GM18861 (cell line): ENCODE results near the gene ACTN2.

ENCODE experiments used
- ATAC-seq: cut with Tn5 transposase; IDR thresholded peaks from one replicate; pipeline ENCODE4 v1.9.1; 2021; ENCODE audit not compliant: unreplicated experiment

ACTN2 gene

GRCh38 chr1:236689713-236690569, 3.6 kb downstream of the ACTN2 start:
- ATAC-seq: no peak

DNA sequence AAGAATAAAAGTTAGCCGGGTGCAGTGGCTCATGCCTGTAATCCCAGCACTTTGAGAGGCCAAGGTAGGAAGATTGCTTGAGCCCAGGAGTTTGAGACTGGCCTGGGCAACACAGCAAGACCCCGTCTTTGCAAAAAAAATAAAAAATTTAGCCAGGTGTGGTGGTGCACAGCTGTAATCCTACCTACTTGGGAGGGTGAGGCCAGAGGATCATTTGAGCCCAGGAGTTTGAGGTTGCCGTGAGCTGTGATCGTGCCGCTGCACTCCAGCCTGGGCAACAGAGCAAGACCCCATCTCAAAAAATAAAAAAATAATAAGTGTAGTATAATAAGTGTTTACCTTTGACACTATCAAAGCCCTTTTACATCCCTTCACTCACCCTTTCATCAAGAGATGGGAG, 5.0 kb downstream of the ACTN2 start:
- no peak for ATAC-seq

DNA sequence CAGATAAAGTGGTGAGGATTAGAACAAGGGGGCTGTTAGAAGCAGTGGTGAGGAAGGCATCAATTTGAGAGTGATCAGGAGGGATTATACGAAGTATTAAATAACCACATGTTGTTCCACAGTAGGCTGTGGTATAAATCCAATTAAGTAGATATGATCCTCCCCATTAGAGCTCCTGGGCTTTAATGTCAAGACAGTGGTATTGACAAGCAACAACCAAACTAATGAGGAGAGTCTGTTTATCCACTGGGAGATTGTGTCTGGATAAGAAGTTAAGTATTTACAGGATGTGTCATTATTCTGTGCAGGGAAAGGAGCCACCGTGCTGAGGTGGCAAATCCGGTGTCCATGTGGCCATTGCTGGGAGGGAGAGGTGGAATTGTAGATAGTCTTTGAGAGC, 5.8 kb downstream of the ACTN2 start:
- no peak for ATAC-seq

GRCh38 chr1:236692742-236693141, 6.4 kb downstream of the ACTN2 start:
- ATAC-seq: no peak

- ATAC-seq: no peak
These were observed 13.1 kb downstream of the ACTN2 start for GRCh38 chr1:236699366-236699765.

DNA sequence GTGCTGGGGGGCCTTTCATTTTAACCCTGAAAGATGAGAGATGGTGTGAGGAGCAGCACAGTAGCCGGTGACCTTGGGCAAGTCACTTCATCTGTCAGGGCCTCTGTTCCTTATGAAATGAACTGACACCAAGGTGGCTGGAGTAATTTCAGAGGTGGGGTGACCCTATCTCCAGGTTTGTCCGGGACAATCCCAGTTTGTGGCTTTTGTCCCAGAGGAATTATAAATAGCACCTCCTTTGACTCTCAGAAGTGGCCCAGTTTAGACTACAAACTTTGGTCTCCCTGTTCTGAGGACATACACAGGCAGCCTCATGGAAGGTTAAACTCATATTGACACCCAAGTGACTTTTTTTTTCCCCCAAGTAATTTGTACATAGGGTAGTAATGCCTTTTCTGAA, 14.6 kb downstream of the ACTN2 start:
- no peak for ATAC-seq

DNA sequence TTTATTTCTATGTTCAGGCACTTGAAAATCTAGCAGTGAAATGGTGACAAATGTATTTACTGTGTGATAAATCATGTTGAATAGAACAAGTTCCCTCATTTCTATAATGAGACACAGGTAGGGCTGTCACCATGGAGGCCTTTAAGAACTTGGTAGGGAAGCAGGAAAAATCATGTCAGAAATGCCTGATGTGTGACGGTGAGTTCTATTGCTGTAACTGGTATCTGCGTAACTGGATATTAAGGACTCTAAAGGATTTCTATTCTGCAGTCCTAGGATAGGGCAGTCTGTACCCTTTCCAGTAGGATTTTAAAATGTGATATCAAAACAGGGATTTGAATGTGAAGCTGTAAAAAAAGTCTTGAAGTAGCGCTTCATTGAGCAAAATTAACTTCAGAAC, 15.5 kb downstream of the ACTN2 start:
- ATAC-seq: no peak

DNA sequence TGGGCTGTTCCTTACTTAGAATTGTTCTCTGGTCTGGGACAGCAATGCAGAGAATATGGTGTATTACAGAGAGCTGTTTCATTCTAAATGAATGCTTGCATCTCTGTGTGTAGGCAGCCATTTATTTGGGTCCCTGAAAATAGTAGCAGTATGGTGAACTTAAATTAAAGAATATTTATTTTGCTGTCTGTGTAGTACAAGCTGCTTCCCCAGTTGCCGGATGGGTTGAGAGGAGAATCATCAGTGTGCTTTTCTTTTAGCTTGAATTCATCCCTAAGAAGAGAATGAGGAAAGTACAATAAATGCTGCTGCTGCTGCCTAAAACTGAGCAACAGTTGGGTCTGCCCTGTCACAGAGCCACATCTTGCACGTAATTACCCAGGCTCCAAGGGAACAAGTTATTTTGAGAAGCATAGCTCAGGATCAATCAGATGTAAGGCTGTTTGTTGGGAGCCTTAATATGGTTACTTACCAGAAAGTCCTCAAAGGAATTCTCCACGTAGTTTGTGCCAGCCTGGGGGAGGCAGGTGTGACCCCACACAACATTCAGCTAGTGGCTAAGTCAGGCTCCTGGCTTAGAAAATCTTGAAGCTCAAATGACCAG, 16.6 kb downstream of the ACTN2 start:
- no peak for ATAC-seq

DNA sequence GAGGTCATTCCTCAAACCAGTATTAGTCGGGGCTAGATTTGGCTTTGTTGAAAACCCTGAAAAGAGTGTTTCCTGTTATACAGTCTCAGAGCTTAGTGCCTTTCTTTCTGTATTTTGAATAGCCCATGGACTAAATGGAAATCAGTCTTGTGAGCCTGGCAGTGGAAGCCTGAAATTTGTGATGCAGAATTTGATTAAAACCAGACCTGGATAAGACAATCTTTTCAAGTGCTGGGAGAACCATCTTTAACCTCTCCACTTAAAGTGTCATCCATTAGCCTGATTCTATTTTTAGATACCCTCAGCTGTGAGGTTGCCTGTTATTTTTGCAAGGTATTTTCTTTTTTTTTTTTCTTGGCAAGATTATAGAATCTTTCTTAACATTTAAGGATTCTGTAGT, 19.5 kb downstream of the ACTN2 start:
- no peak for ATAC-seq

DNA sequence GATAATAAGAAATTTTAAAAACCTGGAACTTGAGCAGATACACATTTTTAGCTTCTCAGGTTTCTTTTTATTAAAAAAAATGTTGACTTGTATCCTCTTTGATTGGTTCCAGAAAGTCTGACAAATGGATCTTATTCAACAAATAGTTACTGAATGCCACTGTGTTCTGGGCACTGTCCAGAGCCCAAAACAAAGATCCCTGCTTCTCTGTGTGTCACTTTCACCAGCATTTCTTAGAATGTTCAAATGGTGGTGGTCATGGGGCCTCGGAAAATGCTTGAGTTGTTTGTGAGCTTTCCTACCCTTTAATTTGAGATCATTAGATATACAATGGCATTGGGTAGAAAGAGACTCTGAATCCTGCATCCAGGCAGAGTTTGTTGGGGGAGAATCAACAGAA, 19.9 kb downstream of the ACTN2 start:
- no peak for ATAC-seq

- ATAC-seq: no peak
These were observed 24.1 kb downstream of the ACTN2 start for GRCh38 chr1:236710328-236710892.

- no peak for ATAC-seq
These were observed 29.9 kb downstream of the ACTN2 start for GRCh38 chr1:236716160-236716559.

GRCh38 chr1:236717811-236718210, 31.5 kb downstream of the ACTN2 start:
- no peak for ATAC-seq

- no peak for ATAC-seq
These were observed 32.0 kb downstream of the ACTN2 start for GRCh38 chr1:236718328-236718727.

DNA sequence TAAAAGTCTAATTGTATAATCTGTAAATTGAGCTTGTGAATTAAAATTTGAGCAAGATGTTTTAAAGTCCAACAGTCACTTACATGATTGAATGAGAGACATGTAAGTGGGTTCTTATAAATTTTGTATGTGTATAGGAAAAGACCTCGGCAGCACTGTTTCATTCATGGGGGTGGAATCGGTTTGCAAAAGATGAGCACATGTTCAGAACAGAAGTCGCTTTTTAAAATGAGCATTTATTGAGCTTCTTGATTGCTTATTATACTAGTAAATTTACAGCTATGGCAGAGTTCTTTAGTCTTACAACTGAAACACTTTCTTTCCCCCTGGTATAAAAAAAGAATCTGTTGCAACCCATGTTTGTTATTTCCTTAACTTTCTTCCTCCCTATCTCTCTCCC, 33.9 kb downstream of the ACTN2 start:
- no peak for ATAC-seq

DNA sequence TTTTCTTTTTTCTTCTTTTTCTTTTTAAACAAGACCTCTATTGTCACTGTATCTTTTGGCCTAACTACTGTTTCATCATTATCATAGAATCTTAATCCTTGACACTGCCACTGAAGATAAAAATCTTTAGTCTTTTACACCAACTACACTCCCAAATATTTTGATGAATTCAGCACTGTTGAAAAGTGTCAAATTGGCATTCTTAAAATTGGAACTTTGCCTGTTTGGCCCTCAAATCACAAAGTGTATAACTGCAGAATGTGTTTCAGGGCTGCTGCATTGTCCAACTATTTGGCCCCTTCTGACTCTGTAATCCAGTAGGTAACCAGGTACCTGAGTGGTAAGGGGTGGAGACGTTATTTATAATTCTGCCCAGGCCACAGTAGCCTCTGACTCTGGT, 34.3 kb downstream of the ACTN2 start:
- no peak for ATAC-seq

DNA sequence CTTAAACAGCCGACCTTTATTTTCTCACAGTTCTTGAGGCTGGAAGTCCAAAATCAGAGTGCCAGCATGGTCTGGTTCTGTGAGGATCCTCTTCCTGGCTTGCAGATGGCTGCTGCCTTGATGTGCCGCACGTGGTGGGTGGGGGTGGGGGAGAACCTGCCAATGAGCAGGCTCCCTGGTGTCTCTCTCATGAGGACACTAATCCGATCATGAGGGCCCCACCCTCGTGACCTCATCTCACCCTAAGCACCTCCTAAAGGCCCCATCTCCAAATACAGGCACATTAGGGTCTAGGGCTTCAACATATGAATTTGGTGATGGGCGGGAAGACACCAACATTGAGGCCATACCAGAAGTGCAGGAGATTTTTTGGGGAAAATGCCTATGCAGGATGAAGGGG, 37.8 kb downstream of the ACTN2 start:
- ATAC-seq: no peak

GRCh38 chr1:236724506-236724905, 38.2 kb downstream of the ACTN2 start:
- ATAC-seq: no peak

GRCh38 chr1:236725668-236726067, 39.4 kb downstream of the ACTN2 start:
- ATAC-seq: no peak

- ATAC-seq: no peak
These were observed 41.2 kb downstream of the ACTN2 start for GRCh38 chr1:236727521-236727920.

DNA sequence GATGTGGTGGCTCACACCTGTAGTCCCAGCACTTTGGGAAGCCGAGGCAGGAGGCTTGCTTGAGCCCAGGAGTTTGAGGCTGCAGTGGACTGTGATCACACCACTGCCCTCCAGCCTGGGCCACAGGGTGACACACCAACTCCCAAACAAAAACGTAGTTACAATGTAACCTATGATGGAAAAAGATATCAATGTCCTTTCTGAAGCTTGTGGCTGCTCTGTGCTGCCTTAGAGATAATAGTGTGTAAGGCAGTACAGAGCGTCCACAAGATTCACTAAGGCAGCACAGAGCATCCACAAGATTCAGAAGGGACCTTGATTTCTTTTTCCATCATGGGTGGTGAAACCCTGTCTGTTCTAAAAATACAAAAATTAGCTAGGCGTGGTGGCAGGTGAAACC, 42.5 kb downstream of the ACTN2 start:
- ATAC-seq: no peak

DNA sequence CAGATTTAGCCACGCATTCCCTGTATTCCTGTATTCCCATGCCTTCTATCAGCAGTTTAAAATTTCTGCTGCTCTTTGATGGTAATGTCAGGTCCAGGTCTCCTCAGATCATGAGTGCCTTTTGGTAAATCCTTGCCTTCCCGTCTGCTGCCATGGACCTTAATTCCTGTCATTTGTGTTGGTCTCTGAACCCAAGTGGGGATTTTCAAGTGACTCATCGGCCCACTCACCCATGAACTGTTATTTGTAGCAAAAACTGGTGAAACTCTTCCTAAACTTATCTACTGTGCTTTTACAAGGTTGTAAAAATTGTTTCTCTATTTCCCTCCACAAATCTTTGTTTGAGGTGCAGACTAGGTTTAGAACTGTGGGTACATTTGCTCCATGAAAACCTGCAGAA, 47.4 kb downstream of the ACTN2 start:
- peak; percentile 49 for ATAC-seq
